Heart left ventricle (tissue), 13 donors: Measurements from ENCODE around the gene MYOZ3.

Source experiments
- CTCF ChIP-seq, 12 donors: fragments of 200-600 bp; sonication (generic) in 4 of 12; IDR thresholded peaks; one replicate each; pipeline versions ENCODE4 v1.5.0 to v1.8.0; 2018 to 2022; ENCODE audit warnings: antibody characterized with exemption in 12 of 12, mild to moderate bottlenecking in 5 of 12
- POLR2A ChIP-seq, 2 donors: fragments of 450-650 bp; IDR thresholded peaks; one replicate each; pipeline ENCODE4 v1.6.1; 2017; ENCODE audit warnings: antibody characterized with exemption in 2 of 2, mild to moderate bottlenecking in 2 of 2, moderate library complexity in 2 of 2
- donor health status: ischemic (EF 13 %, LVEDD 7.1; RV severe dilation, severe dysfunction).
- donor health status: DM: no; HTN: yes; CAD: no.
- donor health status: DM: no; HTN: no; CAD: no.
- donor health status: ischemic (EF 25% LVEDD 6.9; RV normal size, moderate dysfunction).
- donor health status: ischemic (EF 25% LVEDD 5.7; RV mildly dilated, moderate dysfunction).
- donor health status: ischemic (EF 35%, LVEDD 5.7; RV mildly dilated, moderate dysfunction).
- donor health status: nonischemic (EF 11% LVEDD 7.7; RV severe dilation, severe dysfunction).
- donor health status: DM: yes; HTN: yes; CAD: no.
- donor health status: PGD.
- donor health status: ischemic (EF 29% LVEDD 5.4; RV normal size, mild dysfunction).
- donor health status: nonischemic (EF 23%, LVEDD 6.1; RV moderate dilation, normal function).

- TF ChIP-seq POLR2A (IDR thresholded peaks at IDR 0.05): no peak
- no peak for TF ChIP-seq CTCF (IDR thresholded peaks at IDR 0.05)
These were observed 28.1 kb downstream of the MYOZ3 start for GRCh38 chr5:150689120-150689519.
